GM12891 (cell line): Measurements from ENCODE around the gene AP4M1.

ENCODE experiments used
- DNase-seq: peaks from one replicate; pipeline ENCODE4 v3.0.0; 2011; ENCODE audit warnings: low spot score; ENCODE audit not compliant: insufficient read length
- FAIRE-seq: peaks from 2 replicates; lab custom pipeline; 2011; peaks lifted over from hg19 to GRCh38; lab: Jason Lieb, UNC
- PAX5 ChIP-seq: IDR thresholded peaks from 2 replicates; pipeline ENCODE4 v1.6.1; 2011; ENCODE audit warnings: low read length, moderate library complexity, mild to moderate bottlenecking; ENCODE audit not compliant: insufficient read depth, severe bottlenecking
- POLR2A ChIP-seq: IDR thresholded peaks from 2 replicates; pipeline ENCODE4 v1.6.1; 2011; ENCODE audit warnings: low read depth, low read length, control low read depth
- POLR2AphosphoS5 ChIP-seq: IDR thresholded peaks from 2 replicates; pipeline ENCODE4 v1.6.1; 2011; ENCODE audit warnings: low read depth, low read length, control low read depth
- POU2F2 ChIP-seq: IDR thresholded peaks from 2 replicates; pipeline ENCODE4 v1.6.1; 2011; ENCODE audit warnings: low read depth, mild to moderate bottlenecking, control low read depth, low read length, moderate library complexity
- SPI1 ChIP-seq: IDR thresholded peaks from 2 replicates; pipeline ENCODE4 v1.6.1; 2011; ENCODE audit warnings: low read depth, low read length, control low read depth
- TAF1 ChIP-seq: IDR thresholded peaks from 2 replicates; pipeline ENCODE4 v1.6.1; 2011; ENCODE audit warnings: low read depth, low read length, control low read depth

AP4M1 gene

DNA sequence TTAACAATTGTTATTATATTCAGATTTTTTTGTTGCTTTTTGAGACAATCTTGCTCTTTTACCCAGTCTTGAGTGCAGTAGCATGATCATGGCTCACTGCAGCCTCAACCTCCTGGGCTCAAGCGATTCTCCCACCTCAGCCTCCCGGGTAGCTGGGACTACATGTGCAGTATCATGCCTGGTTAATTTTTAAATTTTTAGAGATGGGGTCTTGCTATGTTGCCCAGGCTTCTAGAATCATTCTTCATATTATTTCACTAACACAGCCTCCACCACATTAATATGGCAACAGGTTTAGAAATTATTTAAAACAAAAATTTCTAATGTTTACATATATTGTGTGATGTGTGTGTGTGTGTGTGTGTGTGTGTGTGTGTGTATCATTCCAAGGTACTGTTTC, 45.8 kb downstream of the AP4M1 start:
- TF ChIP-seq SPI1: no peak
- DNase-seq (no peak), FAIRE-seq (no peak)

DNA sequence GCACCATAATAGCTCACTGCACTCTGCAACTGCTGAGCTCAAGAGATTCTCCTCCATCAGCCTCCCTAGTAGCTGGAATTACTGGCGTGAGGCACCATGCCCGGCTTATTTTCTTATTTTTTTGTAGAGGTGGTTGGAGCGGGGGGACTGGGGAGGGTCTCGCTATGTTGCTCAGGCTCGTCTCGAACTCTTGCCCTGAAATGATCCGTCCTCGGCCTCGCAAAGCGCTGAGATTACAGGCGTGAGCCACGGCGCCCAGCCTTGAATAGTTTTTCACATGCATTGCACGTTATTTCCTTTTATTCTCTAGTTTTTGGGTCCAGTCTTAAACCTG, 46.7 kb downstream of the AP4M1 start:
- TF ChIP-seq POU2F2: no peak
- TF ChIP-seq SPI1: no peak
- TF ChIP-seq PAX5: no peak
- no peak for TF ChIP-seq TAF1
- TF ChIP-seq POLR2AphosphoS5: no peak
- no peak for TF ChIP-seq POLR2A
- DNase-seq: no peak
- FAIRE-seq: no peak

DNA sequence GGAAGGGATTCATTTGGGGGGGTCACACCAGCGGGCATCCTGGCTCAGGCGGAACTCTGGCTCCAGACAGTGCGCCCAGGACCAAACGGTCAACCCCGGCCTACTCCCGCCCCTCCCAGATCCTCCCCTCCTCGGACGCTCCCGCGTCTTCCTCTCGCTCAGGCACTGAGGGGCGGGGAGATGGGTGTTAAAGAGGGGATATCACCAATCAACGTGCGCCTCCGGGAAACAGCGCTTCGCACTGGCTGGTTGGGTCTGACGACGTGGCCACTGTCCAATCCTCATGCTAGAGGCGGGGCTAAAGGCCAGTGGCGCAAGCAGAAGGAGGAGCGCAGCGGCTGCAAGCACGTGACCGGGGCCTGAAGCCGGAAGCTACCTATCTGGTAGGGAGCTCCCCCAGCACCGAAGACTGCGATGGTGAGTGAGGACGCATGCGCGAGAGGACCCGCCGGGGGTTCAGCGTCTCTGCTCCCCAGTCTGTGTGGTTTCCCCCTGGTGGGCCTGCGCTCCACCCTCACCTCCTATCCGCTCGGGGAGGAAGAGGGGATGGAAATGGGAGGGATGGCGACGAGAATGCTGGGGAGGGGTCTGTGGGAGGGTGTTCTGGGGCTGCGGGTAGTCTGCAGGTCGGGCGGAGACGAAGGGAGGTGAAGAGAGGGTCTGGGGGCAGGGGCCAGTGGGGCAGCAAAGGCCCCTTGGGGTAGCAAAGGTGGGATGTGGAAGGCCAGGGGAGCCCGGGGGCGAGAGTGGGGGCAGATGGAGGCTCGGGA, 47.3 kb downstream of the AP4M1 start, which contains the start of gene LAMTOR4:
Gene LAMTOR4 (plus strand): TSS at position 360 of the 770 bp plus-strand sequence. CDS start 55 bp downstream, at position 415.
- peak; percentile 32; the same call in 1 of the 2 replicates for TF ChIP-seq SPI1
- peak; percentile 80 for TF ChIP-seq POLR2AphosphoS5
- no peak for TF ChIP-seq PAX5
- TF ChIP-seq TAF1: no peak; the same call in none of the 2 replicates
- peak; percentile 81 for TF ChIP-seq POLR2A
- TF ChIP-seq POU2F2: peak; percentile 50; the same call in 1 of the 2 replicates
- DNase-seq (peak; percentile 95), FAIRE-seq (peak; percentile 99)

DNA sequence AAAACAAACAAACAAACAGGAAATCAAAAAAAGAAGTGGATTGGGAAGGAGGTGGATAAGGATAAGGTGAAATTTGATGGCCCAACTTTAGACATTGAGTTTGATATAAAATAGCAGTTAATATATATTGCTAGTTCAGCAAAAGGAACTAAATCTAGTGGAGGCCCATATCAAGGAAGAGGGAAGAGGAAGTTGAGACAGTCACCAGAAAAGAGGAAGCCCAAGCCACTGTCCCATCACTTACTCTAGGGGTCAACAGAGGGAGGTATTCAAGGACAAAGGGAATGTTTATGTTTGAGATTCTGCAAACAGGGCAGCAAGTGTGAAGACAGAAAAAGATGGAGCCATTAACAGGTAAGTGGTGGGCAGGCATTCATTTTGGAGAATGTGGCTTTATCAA, 51.0 kb downstream of the AP4M1 start:
- DNase-seq (no peak), FAIRE-seq (no peak)
- TF ChIP-seq SPI1 (peak; percentile 80), PAX5 (no peak)

DNA sequence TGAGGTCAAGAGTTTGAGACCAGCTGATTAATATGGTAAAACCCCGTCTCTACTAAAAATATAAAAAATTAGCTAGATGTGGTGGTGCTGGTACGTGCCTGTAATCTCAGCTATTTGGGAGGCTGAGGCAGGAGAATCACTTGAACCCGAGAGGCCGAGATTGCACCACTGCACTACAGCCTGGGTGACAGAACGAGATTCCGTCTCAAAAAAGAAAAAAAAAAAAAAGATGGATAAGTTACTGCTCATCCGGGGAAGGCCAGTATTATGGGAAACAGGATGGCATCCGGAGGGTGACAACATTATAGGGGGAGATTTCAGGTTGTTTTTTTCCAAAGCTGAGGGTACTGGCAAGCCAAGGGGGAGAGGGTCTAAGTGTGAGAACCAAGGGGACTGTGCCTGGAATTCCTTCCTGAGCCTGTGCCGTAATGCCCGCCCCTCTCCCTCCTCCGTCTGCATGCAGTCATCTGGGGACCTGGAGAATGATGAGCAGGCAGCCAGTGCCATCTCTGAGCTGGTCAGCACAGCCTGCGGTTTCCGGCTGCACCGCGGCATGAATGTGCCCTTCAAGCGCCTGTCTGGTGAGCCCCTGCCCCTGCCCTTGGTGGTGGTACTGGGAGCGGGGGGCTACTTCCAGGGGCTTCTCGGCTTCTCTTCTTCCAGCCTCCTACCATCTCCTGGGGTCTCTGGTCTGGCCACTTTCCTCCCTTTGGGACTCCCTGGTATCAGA, 51.7 kb downstream of the AP4M1 start:
- FAIRE-seq (no peak), DNase-seq (no peak)
- TF ChIP-seq TAF1 (no peak), POU2F2 (no peak), SPI1 (no peak), POLR2AphosphoS5 (no peak), PAX5 (no peak), POLR2A (no peak)

DNA sequence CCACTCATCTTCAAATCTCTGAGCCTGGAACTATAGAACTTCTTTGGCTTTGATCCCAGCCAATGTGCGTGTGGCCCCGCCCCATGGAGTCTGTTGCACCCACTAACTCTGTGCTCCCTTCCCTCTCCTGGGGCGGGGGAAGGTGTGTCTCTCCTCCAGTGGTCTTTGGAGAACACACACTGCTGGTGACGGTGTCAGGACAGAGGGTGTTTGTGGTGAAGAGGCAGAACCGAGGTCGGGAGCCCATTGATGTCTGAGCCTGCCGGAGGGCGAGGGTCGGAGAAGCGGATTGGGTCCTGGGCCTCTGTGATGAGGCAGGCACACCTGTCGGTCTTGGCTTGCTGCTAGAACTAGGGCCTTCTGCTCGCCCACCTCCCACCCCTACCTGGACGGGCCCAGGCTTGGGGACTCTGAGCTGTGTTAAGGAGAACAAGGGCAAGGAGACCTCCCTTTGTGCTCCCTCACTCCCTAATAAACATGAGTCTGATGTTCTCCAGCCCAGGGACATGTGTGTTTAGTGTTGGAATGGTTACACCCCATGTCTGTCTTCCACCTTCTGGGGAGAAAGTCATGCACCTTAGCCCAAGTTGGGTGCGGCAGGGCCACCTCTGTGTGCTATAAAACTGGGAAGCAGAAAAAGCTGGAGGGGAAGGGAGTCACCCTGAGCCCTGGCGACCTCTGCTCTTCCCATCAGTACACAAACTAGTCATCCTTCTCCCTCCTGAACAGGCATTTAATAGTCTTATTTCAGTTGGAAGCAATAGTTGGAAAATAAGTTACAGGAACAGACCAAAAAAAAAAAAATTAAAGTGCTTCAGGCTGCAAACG, 52.5 kb downstream of the AP4M1 start:
- TF ChIP-seq POLR2AphosphoS5: no peak
- no peak for TF ChIP-seq TAF1
- TF ChIP-seq POU2F2: no peak
- TF ChIP-seq PAX5: no peak
- no peak for TF ChIP-seq POLR2A
- no peak for TF ChIP-seq SPI1
- FAIRE-seq: no peak

DNA sequence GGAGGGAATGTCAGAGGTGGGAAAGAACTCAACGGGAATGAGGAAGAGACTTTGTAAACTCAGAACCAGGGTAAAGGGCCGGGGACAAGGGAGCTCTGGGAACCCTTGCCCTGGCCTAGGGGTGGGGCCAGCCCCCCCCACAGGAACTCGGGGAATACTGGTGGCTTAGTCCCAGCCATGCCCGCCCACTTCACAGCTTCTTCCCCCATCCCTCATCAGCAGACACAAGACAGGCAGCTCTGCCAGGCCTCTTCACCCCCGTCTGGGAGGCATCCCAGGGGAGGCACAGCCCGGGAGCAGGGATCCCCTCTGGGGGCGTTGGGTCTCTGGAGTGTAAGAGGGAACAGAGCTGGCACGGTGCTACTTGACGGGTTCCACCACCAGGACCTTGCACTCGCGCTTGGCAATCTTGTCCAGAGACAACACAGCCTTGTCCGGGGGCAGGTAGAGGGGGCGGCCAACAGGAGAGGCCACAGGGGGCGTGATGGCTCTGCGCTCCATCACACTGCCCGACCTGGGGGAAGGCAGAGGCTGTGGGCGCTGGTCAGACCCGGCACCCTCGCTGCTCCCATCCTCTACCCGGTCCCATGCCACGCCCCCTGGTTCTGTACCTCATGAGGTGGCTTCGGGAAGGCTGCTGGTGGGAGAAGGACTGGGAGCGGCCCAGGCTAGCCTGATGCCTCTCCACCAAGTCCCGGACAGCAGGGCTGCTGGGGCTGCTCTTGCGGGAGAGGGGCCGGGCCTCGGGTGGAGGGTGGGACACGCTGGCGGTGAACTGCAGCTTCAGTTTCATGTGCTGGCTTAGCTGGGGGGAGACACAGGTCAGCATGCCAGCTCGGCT, 53.4 kb downstream of the AP4M1 start:
- no peak for DNase-seq
- TF ChIP-seq TAF1 (no peak), POLR2AphosphoS5 (no peak), PAX5 (no peak), POLR2A (no peak), POU2F2 (no peak), SPI1 (no peak)
- FAIRE-seq: no peak

More for the DNA sequence above, 52.5 kb downstream of the AP4M1 start:
- no peak for DNase-seq

DNA sequence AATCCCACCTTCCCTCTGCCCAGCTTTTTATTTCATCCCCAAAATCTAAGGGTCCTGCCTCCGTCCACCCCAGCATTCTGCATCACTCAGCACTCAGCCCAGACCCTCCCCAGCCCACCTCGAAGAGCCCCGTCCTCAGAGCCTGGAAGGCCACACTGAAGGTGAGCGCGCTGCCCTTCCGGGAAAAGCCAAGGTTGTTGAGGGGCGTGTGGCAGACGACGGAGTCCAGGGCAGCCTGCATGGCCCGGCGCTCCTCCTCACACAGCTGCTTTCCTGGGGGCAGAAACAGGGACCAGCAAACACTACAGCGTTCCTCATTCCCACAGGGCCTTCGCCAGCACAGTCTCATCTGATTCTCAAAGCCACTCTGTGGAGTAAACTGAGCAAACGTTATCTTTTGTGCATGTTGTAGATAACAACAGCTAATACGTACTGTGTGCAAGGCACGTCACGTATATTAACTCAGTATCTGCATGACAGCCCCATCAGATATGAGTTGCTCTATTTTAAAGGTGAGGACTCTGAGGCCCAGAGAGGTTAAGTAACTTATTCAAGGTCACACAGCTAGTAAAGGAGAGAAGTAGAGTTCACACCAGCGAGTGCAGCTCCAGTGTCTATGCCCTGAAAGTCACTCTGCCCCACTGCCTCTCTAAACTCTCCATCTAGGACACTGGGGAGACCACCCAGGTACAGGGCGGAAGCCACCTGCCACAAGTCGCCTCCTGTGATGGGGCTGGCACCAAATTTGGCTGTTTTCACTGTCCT, 54.3 kb downstream of the AP4M1 start:
- DNase-seq: no peak
- no peak for TF ChIP-seq POU2F2
- TF ChIP-seq POLR2A: no peak
- no peak for TF ChIP-seq TAF1
- no peak for TF ChIP-seq SPI1
- no peak for TF ChIP-seq PAX5
- TF ChIP-seq POLR2AphosphoS5: no peak
- FAIRE-seq: no peak
